Measurements from ENCODE around the gene HTR6. TPM values are rescaled to one million over a fixed set of nuclear protein-coding genes. Genes with fewer than 3 reads are reported as not detected.
"Not testable (repeated sequence)": the region's sequence is repeated elsewhere in the genome, so short reads cannot be mapped to it uniquely, and the experiment has no call there.

The HTR6 gene
- total RNA-seq, 2 donors from 2014 or later = 0.13 TPM; not detected in 1

- H3K9me3 Mint-ChIP-seq = no peaks in the 10 kb centered on the region
- H3K27me3 Mint-ChIP-seq = no peaks in the 10 kb centered on the region
- ATAC-seq (replicated peaks) = no peak
- H3K4me3 Mint-ChIP-seq = no peak overlapping the region
- peaks cover 29% of the 10 kb centered on the region for H3K36me3 Mint-ChIP-seq (ENCODE audit: low read depth)
- H3K27ac Mint-ChIP-seq = no peak overlapping the region
- no peaks in the 10 kb centered on the region for H3K4me1 Mint-ChIP-seq
Observed at GRCh38 chr1:19630720-19631395, 33.8 kb upstream of the HTR6 start.

- Mint-ChIP-seq H3K9me3 (no peaks in the 10 kb centered on the region), H3K4me3 (no peak overlapping the region), H3K27ac (no peak overlapping the region), H3K27me3 (no peaks in the 10 kb centered on the region), H3K36me3 (ENCODE audit: low read depth) (peaks cover 15% of the 10 kb centered on the region), H3K4me1 (no peaks in the 10 kb centered on the region)
- ATAC-seq (replicated peaks) = no peak
Observed at GRCh38 chr1:19632211-19632610, 32.5 kb upstream of the HTR6 start.

GRCh38 chr1:19633106-19633505 lies 31.6 kb upstream of the HTR6 start:
- ATAC-seq (replicated peaks) = no peak
- Mint-ChIP-seq H3K4me3 (no peak overlapping the region), H3K36me3 (ENCODE audit: low read depth) (peaks cover 6% of the 10 kb centered on the region), H3K27ac (no peak overlapping the region), H3K9me3 (no peaks in the 10 kb centered on the region), H3K4me1 (no peaks in the 10 kb centered on the region), H3K27me3 (no peaks in the 10 kb centered on the region)

- H3K4me1 Mint-ChIP-seq; H3K4me3 Mint-ChIP-seq; H3K27me3 Mint-ChIP-seq; H3K27ac Mint-ChIP-seq; H3K9me3 Mint-ChIP-seq; ATAC-seq (replicated peaks); H3K36me3 Mint-ChIP-seq (ENCODE audit: low read depth): not testable (repeated sequence)
Observed at GRCh38 chr1:19635064-19635463, 29.6 kb upstream of the HTR6 start.

- Mint-ChIP-seq H3K36me3 (ENCODE audit: low read depth) (no peaks in the 10 kb centered on the region), H3K4me1 (no peaks in the 10 kb centered on the region), H3K9me3 (no peaks in the 10 kb centered on the region), H3K4me3 (no peak overlapping the region), H3K27me3 (no peaks in the 10 kb centered on the region), H3K27ac (no peak overlapping the region)
- no peak for ATAC-seq (replicated peaks)
Observed at GRCh38 chr1:19635646-19636045, 29.0 kb upstream of the HTR6 start.

GRCh38 chr1:19636065-19636464 lies 28.6 kb upstream of the HTR6 start:
- Mint-ChIP-seq H3K9me3 (no peaks in the 10 kb centered on the region), H3K4me3 (no peak overlapping the region), H3K4me1 (no peaks in the 10 kb centered on the region), H3K36me3 (ENCODE audit: low read depth) (no peaks in the 10 kb centered on the region), H3K27ac (no peak overlapping the region), H3K27me3 (no peaks in the 10 kb centered on the region)
- ATAC-seq (replicated peaks) = no peak

- H3K4me1 Mint-ChIP-seq; H3K27me3 Mint-ChIP-seq; H3K4me3 Mint-ChIP-seq; H3K9me3 Mint-ChIP-seq; H3K36me3 Mint-ChIP-seq (ENCODE audit: low read depth); H3K27ac Mint-ChIP-seq; ATAC-seq (replicated peaks): not testable (repeated sequence)
Observed at GRCh38 chr1:19636749-19637148, 27.9 kb upstream of the HTR6 start.

GRCh38 chr1:19637606-19638005 lies 27.1 kb upstream of the HTR6 start:
- no peaks in the 10 kb centered on the region for H3K36me3 Mint-ChIP-seq (ENCODE audit: low read depth)
- H3K9me3 Mint-ChIP-seq = no peaks in the 10 kb centered on the region
- H3K27ac Mint-ChIP-seq = no peak overlapping the region
- no peak overlapping the region for H3K4me3 Mint-ChIP-seq
- no peak for ATAC-seq (replicated peaks)
- H3K4me1 Mint-ChIP-seq = no peaks in the 10 kb centered on the region
- no peaks in the 10 kb centered on the region for H3K27me3 Mint-ChIP-seq

- not testable (repeated sequence) for ATAC-seq (replicated peaks); H3K27ac Mint-ChIP-seq; H3K9me3 Mint-ChIP-seq; H3K27me3 Mint-ChIP-seq; H3K36me3 Mint-ChIP-seq (ENCODE audit: low read depth); H3K4me3 Mint-ChIP-seq; H3K4me1 Mint-ChIP-seq
Observed at GRCh38 chr1:19639228-19639627, 25.4 kb upstream of the HTR6 start.

GRCh38 chr1:19639999-19640362 lies 24.7 kb upstream of the HTR6 start:
- H3K36me3 Mint-ChIP-seq (ENCODE audit: low read depth) = no peaks in the 10 kb centered on the region
- ATAC-seq (replicated peaks) = no peak
- H3K4me3 Mint-ChIP-seq = no peak overlapping the region
- no peak overlapping the region for H3K27ac Mint-ChIP-seq
- no peaks in the 10 kb centered on the region for H3K9me3 Mint-ChIP-seq
- H3K27me3 Mint-ChIP-seq = no peaks in the 10 kb centered on the region
- H3K4me1 Mint-ChIP-seq = peaks cover 7% of the 10 kb centered on the region

GRCh38 chr1:19640363-19641316 lies 24.0 kb upstream of the HTR6 start:
- H3K4me1 Mint-ChIP-seq = peaks cover 8% of the 10 kb centered on the region
- no peaks in the 10 kb centered on the region for H3K9me3 Mint-ChIP-seq
- ATAC-seq (replicated peaks) = no peak
- no peaks in the 10 kb centered on the region for H3K36me3 Mint-ChIP-seq (ENCODE audit: low read depth)
- no peak overlapping the region for H3K27ac Mint-ChIP-seq
- no peak overlapping the region for H3K4me3 Mint-ChIP-seq
- H3K27me3 Mint-ChIP-seq = no peaks in the 10 kb centered on the region

GRCh38 chr1:19643121-19643520 lies 21.6 kb upstream of the HTR6 start:
- ATAC-seq (replicated peaks) = no peak
- Mint-ChIP-seq H3K9me3 (no peaks in the 10 kb centered on the region), H3K4me1 (peaks cover 26% of the 10 kb centered on the region), H3K27me3 (no peaks in the 10 kb centered on the region), H3K36me3 (ENCODE audit: low read depth) (no peaks in the 10 kb centered on the region), H3K27ac (no peak overlapping the region), H3K4me3 (peak overlapping the region; percentile 81)

GRCh38 chr1:19643602-19644394 lies 20.9 kb upstream of the HTR6 start, which contains the start of gene NBL1:
NBL1 (plus strand) TSS chr1:19644311; CDS start chr1:19655031, 10,720 bp downstream.
- H3K27ac Mint-ChIP-seq = peak within 1 kb of the TSS; percentile 70
- no peaks in the 10 kb centered on the region for H3K36me3 Mint-ChIP-seq (ENCODE audit: low read depth)
- H3K4me3 Mint-ChIP-seq = peak within 1 kb of the TSS; percentile 82
- peak; percentile 90 for ATAC-seq (replicated peaks)
- H3K9me3 Mint-ChIP-seq = no peaks in the 10 kb centered on the region
- H3K4me1 Mint-ChIP-seq = peaks cover 26% of the 10 kb centered on the region
- H3K27me3 Mint-ChIP-seq = no peaks in the 10 kb centered on the region

GRCh38 chr1:19644395-19644680 lies 20.3 kb upstream of the HTR6 start:
- peaks cover 26% of the 10 kb centered on the region for H3K4me1 Mint-ChIP-seq
- peak; percentile 34 for ATAC-seq (replicated peaks)
- peak overlapping the region; percentile 70 for H3K27ac Mint-ChIP-seq
- H3K27me3 Mint-ChIP-seq = no peaks in the 10 kb centered on the region
- no peaks in the 10 kb centered on the region for H3K9me3 Mint-ChIP-seq
- H3K4me3 Mint-ChIP-seq = peak overlapping the region; percentile 82
- no peaks in the 10 kb centered on the region for H3K36me3 Mint-ChIP-seq (ENCODE audit: low read depth)

All from activated T-helper 17 cell treated with anti-CD3 and anti-CD28 coated beads, Interleukin-2, amount 50 U/mL, for 72 hours (primary cell).